Hepatocyte (in vitro differentiated cells): ENCODE results near the gene METAP1D. TPM values are rescaled to one million over a fixed set of nuclear protein-coding genes. Genes with fewer than 3 reads are reported as not detected.

Source experiments
- DNase-seq: peaks from one replicate; pipeline ENCODE4 v3.0.0-alpha.2; 2016; ENCODE audit warnings: low spot score
- H2AFZ ChIP-seq: fragments of 200-600 bp; sonication (generic); 2 replicates; pipeline ENCODE4 v1.6.0; 2016; ENCODE audit warnings: antibody characterized with exemption, mild to moderate bottlenecking
- H3K27ac ChIP-seq: fragments of 200-600 bp; sonication (generic); 2 replicates; pipeline ENCODE4 v1.5.1; 2016; ENCODE audit warnings: mild to moderate bottlenecking
- H3K27me3 ChIP-seq: fragments of 200-600 bp; sonication (generic); 2 replicates; pipeline ENCODE4 v1.6.1; 2016
- H3K36me3 ChIP-seq: fragments of 200-600 bp; sonication (generic); replicated peaks from 2 replicates; pipeline ENCODE4 v1.5.1; 2016; ENCODE audit warnings: low read depth; ENCODE audit not compliant: insufficient read depth
- H3K4me1 ChIP-seq: fragments of 200-600 bp; sonication (generic); 2 replicates; pipeline ENCODE4 v1.5.1; 2016; ENCODE audit warnings: mild to moderate bottlenecking, moderate library complexity; ENCODE audit not compliant: insufficient read depth
- H3K4me2 ChIP-seq: fragments of 200-600 bp; sonication (generic); 2 replicates; pipeline ENCODE4 v1.6.0; 2016
- H3K4me3 ChIP-seq: fragments of 200-600 bp; sonication (generic); 2 replicates; pipeline ENCODE4 v1.5.1; 2016; ENCODE audit warnings: mild to moderate bottlenecking
- H3K79me2 ChIP-seq: fragments of 200-600 bp; sonication (generic); 2 replicates; pipeline ENCODE4 v1.6.0; 2017; ENCODE audit warnings: mild to moderate bottlenecking
- H3K9me2 ChIP-seq: fragments of 200-600 bp; sonication (generic); replicated peaks from 2 replicates; pipeline ENCODE4 v1.6.0; 2017; ENCODE audit warnings: mild to moderate bottlenecking; ENCODE audit not compliant: insufficient read depth
- H3K9me3 ChIP-seq: fragments of 200-600 bp; sonication (generic); 2 replicates; pipeline ENCODE4 v1.5.1; 2016; ENCODE audit warnings: low read depth, mild to moderate bottlenecking
- H4K20me1 ChIP-seq: fragments of 200-600 bp; sonication (generic); 2 replicates; pipeline ENCODE4 v1.6.0; 2016; ENCODE audit warnings: mild to moderate bottlenecking; ENCODE audit not compliant: insufficient read depth, poor library complexity, severe bottlenecking
- CTCF ChIP-seq: fragments of 200-600 bp; sonication (generic); IDR thresholded peaks from 2 replicates; pipeline ENCODE4 v1.5.1; 2016; ENCODE audit warnings: antibody characterized with exemption, mild to moderate bottlenecking; ENCODE audit not compliant: poor library complexity
- EZH2 ChIP-seq: fragments of 200-600 bp; sonication (generic); IDR thresholded peaks from 2 replicates; pipeline ENCODE4 v1.6.1; 2016; ENCODE audit warnings: antibody characterized with exemption, mild to moderate bottlenecking, borderline replicate concordance
- EZH2phosphoT487 ChIP-seq: fragments of 200-600 bp; sonication (generic); IDR thresholded peaks from one replicate; pipeline ENCODE4 v1.6.1; 2018; ENCODE audit warnings: antibody characterized with exemption, mild to moderate bottlenecking, low read depth, moderate library complexity; ENCODE audit not compliant: unreplicated experiment, severe bottlenecking
- WGBS: methylation state at CpG from one replicate; pipeline ENCODE4 v1.1.6; 2016; ENCODE audit warnings: low lambda C conversion rate; ENCODE audit errors: missing lambda C conversion rate; 5-methylcytosine and 5-hydroxymethylcytosine counted together
- polyA plus RNA-seq: library from polyadenylated mRNA; unstranded; fragments of >200 nt; fragmentation: Nextera tagmentation; extraction: Ambion mirVana; gene quantifications from 2 replicates; pipeline ENCODE4 v1.2.1, GENCODE V29; 2016
- total RNA-seq: library from RNA; depleted of rRNA; stranded (reverse); fragments of >200 nt; gene quantifications from 2 replicates; pipeline ENCODE4 v1.2.3, GENCODE V29; 2014

METAP1D gene
- total and polyA plus RNA-seq, 2 experiments from 2014 or later: 2.8 to 6.0 TPM

- H3K4me2 ChIP-seq: no peak overlapping the region
- 44% methylated on average over 48 of the region's 51 CpGs for WGBS
- DNase-seq: no peak
- H3K36me3 ChIP-seq: no peaks in the 10 kb centered on the region
- H3K9me2 ChIP-seq: no peaks in the 10 kb centered on the region
- no peak overlapping the region for H2AFZ ChIP-seq
- peaks cover 13% of the 10 kb centered on the region for H3K4me1 ChIP-seq
- H3K27ac ChIP-seq: no peak overlapping the region
- H3K4me3 ChIP-seq: no peak overlapping the region
- H3K9me3 ChIP-seq: no peaks in the 10 kb centered on the region
- no peaks in the 10 kb centered on the region for H3K79me2 ChIP-seq
- TF ChIP-seq EZH2 (peak; percentile 57), CTCF (no peak)
- H3K27me3 ChIP-seq: peaks cover 68% of the 10 kb centered on the region
- no peaks in the 10 kb centered on the region for H4K20me1 ChIP-seq
Measured at GRCh38 chr2:172107690-172108586, 108.2 kb downstream of the METAP1D start.

DNA sequence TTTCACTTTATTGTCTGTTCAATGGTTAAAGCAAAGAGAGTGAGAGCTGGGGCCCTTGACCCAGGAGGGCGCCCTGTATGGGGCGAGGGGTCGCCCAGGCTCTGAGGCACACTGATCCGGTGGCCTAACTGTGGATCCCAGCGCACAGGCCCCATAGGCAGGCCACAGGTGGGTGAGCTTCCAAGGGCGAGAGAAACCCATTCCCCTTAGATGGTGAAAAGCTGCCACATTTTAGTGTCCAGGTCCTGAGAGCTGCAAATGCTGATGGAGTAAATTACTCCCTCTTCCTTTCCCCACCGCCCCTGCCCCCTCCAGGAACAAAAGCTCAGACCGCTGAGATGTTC, 108.8 kb downstream of the METAP1D start:
- no peak overlapping the region for H3K4me3 ChIP-seq
- no peaks in the 10 kb centered on the region for H3K79me2 ChIP-seq
- H3K4me2 ChIP-seq: no peak overlapping the region
- H4K20me1 ChIP-seq: no peaks in the 10 kb centered on the region
- 31% methylated on average over 8 of the region's 8 CpGs for WGBS
- H3K27ac ChIP-seq: no peak overlapping the region
- no peaks in the 10 kb centered on the region for H3K9me2 ChIP-seq
- peaks cover 66% of the 10 kb centered on the region for H3K27me3 ChIP-seq
- H3K4me1 ChIP-seq: peaks cover 11% of the 10 kb centered on the region
- no peak overlapping the region for H2AFZ ChIP-seq
- TF ChIP-seq EZH2phosphoT487 (no peak), EZH2 (no peak), CTCF (no peak)
- DNase-seq: no peak
- H3K9me3 ChIP-seq: no peaks in the 10 kb centered on the region
- no peaks in the 10 kb centered on the region for H3K36me3 ChIP-seq

- no peaks in the 10 kb centered on the region for H3K79me2 ChIP-seq
- TF ChIP-seq EZH2: no peak
- no peak for TF ChIP-seq CTCF
- TF ChIP-seq EZH2phosphoT487: no peak
- H3K27ac ChIP-seq: no peak overlapping the region
- DNase-seq: no peak
- H3K27me3 ChIP-seq: peaks cover 57% of the 10 kb centered on the region
- H3K4me3 ChIP-seq: no peak overlapping the region
- no peaks in the 10 kb centered on the region for H3K9me3 ChIP-seq
- no peaks in the 10 kb centered on the region for H4K20me1 ChIP-seq
- H3K36me3 ChIP-seq: no peaks in the 10 kb centered on the region
- no peak overlapping the region for H3K4me2 ChIP-seq
- whole genome bisulfite sequencing: 49% methylated on average over 24 of the region's 29 CpGs
- H2AFZ ChIP-seq: no peak overlapping the region
- peaks cover 10% of the 10 kb centered on the region for H3K4me1 ChIP-seq
- no peaks in the 10 kb centered on the region for H3K9me2 ChIP-seq
Measured at GRCh38 chr2:172109256-172109987, 109.7 kb downstream of the METAP1D start.
